Measurements from ENCODE around the gene UNC5A. TPM values are rescaled to one million over a fixed set of nuclear protein-coding genes. Genes with fewer than 3 reads are reported as not detected.

UNC5A gene
- total RNA-seq, result not detected

DNA sequence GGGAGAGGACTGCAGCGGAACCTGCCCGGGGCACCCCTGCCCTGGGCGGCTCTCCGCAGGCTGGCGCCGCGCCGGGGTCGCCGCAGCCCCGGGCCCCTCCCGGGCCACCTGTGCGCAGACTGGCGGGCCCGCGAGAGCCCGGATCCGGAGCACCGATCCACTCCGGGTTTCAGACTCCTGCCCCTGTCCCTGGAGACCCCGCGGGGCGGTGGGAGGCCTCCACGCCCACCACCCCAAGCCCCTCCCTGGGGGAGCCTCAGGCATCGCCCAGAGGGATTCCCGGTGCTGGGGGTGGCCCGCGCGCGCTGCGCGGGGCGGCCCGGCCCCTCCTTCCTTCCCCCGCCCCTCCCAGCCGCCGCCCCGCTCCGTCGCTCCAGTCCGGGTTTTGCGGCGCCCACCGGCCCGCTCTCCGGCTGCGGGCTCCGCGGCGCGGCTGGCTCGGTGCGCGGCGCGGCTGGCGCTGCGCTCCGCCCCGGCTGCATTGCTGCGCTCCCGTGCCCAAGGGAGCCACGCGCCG, at the start of gene UNC5A:
Gene UNC5A (plus strand): TSS at position 479 of the 517 bp plus-strand sequence. CDS start 192 bp downstream, outside the sequence.
- peak; percentile 46 for DNase-seq
- ChIA-PET CTCF (no interaction called here), POLR2A (no interaction called here)
- Mint-ChIP-seq H3K36me3 (ENCODE audit: low read depth) (no peaks in the 10 kb centered on the region), H3K27me3 (peaks cover 60% of the 10 kb centered on the region), H3K9me3 (no peaks in the 10 kb centered on the region), H3K4me1 (peaks cover 7% of the 10 kb centered on the region), H3K27ac (no peak within 1 kb of the TSS), H3K4me3 (peak within 1 kb of the TSS; percentile 38)

DNA sequence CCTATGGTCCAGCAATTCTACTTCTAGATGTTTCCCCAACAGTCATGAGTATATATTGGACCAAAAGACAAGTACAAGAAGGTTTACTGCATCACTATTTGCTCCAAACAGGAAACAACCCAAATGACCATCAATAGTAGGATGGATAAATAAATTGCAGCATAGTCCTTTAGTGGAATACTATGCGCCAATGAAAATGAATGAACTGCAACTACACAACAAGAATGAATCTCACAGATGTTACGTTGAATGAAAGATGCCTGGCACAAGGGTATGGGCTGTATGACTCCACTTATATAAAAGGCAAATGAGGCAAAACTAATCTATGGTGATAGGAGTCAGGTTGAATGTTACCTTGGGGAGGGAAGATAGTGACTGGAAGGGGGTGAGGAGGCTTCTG, 48.6 kb upstream of the UNC5A start:
- H3K4me3 Mint-ChIP-seq, result no peak overlapping the region
- no peaks in the 10 kb centered on the region for H3K36me3 Mint-ChIP-seq (ENCODE audit: low read depth)
- POLR2A ChIA-PET, result no interaction called here
- no peak overlapping the region for H3K27ac Mint-ChIP-seq
- no peak for DNase-seq
- CTCF ChIA-PET, result no interaction called here
- H3K27me3 Mint-ChIP-seq, result peaks cover 28% of the 10 kb centered on the region
- no peaks in the 10 kb centered on the region for H3K9me3 Mint-ChIP-seq
- no peaks in the 10 kb centered on the region for H3K4me1 Mint-ChIP-seq

DNA sequence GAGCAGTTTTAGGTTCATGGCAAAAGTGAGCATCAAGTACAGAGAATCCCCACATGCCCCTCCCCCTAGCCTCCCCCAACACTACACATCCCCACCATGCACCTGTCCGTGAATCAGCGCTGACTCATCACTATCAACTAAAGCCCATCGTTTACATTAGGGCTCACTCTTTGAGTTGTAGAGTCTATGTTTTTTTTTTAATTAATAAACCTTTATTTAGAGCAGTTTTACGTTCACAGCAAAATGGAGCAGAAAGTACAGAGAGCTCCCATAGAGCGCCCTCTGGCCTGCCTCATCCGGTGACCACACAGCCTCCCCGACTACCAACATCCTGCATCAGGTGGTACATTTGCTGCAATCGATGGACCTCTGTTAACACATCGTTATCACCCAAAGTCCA, 47.9 kb upstream of the UNC5A start:
- Mint-ChIP-seq H3K36me3 (ENCODE audit: low read depth) (no peaks in the 10 kb centered on the region), H3K4me3 (no peak overlapping the region), H3K27me3 (peaks cover 30% of the 10 kb centered on the region), H3K27ac (no peak overlapping the region), H3K9me3 (no peaks in the 10 kb centered on the region), H3K4me1 (no peaks in the 10 kb centered on the region)
- ChIA-PET CTCF (no interaction called here), POLR2A (no interaction called here)
- DNase-seq, result no peak

DNA sequence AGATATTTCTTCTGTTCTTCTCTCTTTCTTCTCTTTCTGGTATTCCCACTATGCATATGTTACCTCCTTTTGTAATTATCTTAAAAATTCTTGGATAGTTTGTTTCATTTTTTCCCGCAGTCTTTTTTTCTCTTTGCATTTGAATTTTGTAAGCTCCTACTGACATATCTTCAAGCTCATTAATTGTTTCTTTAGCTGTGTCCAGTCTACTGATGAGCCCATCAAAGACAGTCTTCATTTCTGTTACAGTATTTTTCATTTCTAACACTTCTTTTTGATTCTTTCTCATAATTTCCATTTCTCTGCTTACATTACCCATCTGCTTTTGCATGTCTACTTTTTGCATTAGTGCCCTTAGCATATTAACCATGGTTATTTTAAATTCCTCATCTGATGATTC, 44.7 kb upstream of the UNC5A start:
- peaks cover 27% of the 10 kb centered on the region for H3K27me3 Mint-ChIP-seq
- H3K36me3 Mint-ChIP-seq (ENCODE audit: low read depth), result no peaks in the 10 kb centered on the region

DNA sequence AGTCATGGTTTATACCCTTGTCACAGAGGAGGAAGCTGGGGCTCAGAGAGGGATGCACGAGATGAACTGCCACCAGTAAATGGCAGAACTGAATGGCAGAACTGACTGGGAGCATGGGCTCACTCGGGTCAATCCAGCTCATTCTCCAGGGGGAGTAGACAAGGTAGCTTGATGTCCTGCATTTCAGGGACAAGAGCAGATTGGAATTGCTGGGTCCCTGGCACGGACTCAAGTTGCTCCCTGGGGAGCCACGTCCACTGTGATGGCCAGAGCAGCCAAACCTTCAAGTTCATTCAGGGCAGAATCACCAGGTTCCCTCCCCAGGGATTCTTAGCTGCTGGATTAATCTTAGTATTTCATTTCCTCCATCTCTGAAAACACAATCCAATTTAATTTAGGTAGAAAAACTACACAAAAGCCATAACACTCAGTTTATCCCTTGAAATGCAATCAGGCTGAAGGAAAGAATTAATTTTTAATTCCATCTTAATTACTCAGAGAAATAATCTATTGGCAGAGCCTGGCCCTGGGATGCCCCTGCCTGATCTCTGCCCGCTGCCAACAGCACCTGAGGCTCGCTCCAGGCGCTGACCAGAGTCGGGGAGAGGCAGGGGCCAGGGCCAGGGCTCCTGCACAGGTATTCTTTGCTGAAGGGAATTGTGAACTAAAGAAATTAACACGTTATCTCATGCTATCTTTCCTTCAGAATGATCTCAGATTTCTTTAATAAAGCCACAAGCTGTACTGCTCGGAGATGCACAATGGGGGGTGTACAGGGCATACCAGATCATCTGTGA, 42.0 kb upstream of the UNC5A start:
- Mint-ChIP-seq H3K27me3 (peaks cover 25% of the 10 kb centered on the region), H3K4me1 (no peaks in the 10 kb centered on the region), H3K9me3 (no peaks in the 10 kb centered on the region), H3K27ac (no peak overlapping the region), H3K36me3 (ENCODE audit: low read depth) (no peaks in the 10 kb centered on the region), H3K4me3 (no peak overlapping the region)
- ChIA-PET POLR2A (no interaction called here), CTCF (no interaction called here)
- DNase-seq, result no peak

More for the DNA sequence above, 44.7 kb upstream of the UNC5A start:
- Mint-ChIP-seq H3K9me3 (no peaks in the 10 kb centered on the region), H3K4me3 (no peak overlapping the region), H3K27ac (no peak overlapping the region), H3K4me1 (no peaks in the 10 kb centered on the region)
- POLR2A ChIA-PET, result no interaction called here
- CTCF ChIA-PET, result no interaction called here
- no peak for DNase-seq

DNA sequence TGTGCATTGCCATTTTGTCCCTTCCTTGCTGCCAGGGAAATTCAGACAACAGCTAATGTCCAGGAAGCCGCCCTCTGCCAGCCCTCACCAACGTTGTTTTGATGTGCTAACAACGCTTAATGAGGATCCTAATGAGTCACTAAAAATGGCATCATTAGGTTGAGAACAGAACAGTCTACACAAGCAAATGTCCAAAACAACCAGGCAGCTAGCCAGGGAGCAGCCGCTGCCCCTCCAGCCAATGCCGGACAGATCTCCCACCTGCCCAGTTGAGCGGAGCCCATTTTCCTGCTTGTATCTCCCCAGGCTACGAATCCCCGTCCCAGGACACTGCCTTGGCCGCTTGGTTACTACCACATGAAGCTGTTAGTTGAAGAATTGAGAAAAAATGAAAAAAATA, 40.4 kb upstream of the UNC5A start:
- Mint-ChIP-seq H3K27ac (no peak overlapping the region), H3K36me3 (ENCODE audit: low read depth) (no peaks in the 10 kb centered on the region), H3K9me3 (no peaks in the 10 kb centered on the region), H3K27me3 (peaks cover 17% of the 10 kb centered on the region), H3K4me3 (no peak overlapping the region), H3K4me1 (peaks cover 2% of the 10 kb centered on the region)
- POLR2A ChIA-PET, result no interaction called here
- no peak for DNase-seq
- CTCF ChIA-PET, result no interaction called here

DNA sequence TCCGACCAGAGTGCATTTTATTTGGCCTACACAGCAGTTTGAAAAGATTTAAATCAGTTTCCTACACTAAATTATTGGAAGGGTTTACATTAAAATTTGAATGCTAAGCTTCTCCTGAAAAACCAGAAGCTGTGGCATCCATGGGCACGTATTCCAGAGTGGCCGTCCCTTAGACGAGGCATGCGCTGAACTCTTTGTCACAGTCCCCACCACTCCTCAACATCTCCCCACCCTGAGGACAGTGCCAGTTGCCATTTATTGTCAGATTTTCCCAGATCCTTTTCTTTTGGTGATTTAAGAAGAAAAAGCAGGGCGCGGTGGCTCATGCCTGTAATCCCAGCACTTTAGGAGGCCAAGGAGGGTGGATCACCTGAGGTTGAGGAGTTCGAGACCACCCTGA, 39.9 kb upstream of the UNC5A start:
- ChIA-PET POLR2A (no interaction called here), CTCF (no interaction called here)
- Mint-ChIP-seq H3K27me3 (peaks cover 22% of the 10 kb centered on the region), H3K27ac (no peak overlapping the region), H3K9me3 (no peaks in the 10 kb centered on the region), H3K4me3 (no peak overlapping the region), H3K36me3 (ENCODE audit: low read depth) (no peaks in the 10 kb centered on the region), H3K4me1 (peaks cover 4% of the 10 kb centered on the region)
- DNase-seq, result no peak

DNA sequence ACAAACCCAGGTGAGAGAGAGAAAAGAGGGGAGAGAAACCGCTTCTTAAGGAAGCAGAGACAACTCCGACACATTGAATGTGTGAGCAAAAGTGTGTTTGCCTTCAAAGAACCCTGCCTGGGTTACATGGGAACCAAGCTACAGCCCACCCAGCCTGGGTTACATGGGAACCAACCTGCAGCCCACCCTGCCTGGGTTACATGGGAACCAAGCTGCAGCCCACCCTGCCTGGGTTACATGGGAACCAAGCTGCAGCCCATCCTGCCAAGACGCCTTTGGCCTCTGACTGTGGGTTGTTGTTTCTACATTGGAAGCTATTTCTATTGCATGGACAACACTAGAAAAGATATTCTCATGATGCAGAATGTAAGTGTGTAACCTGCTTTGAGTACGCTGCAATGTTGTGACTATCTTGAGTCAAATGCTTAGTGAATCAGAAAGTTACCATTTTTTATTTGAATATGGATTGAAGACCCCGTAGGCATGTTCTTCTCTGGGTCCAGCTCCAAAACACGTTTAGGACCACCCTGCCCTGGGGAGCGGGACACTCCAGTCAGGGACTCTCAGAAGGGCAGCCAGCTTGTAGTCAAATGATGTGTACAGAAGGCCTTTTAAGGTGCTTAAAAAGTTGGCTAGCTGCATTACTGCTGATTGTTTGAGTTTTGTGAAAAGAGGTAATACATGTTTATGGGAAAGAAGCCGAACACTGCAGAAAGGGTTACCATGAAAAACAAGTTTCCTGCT, 39.1 kb upstream of the UNC5A start:
- Mint-ChIP-seq H3K27ac (no peak overlapping the region), H3K9me3 (no peaks in the 10 kb centered on the region), H3K36me3 (ENCODE audit: low read depth) (no peaks in the 10 kb centered on the region), H3K4me3 (no peak overlapping the region), H3K4me1 (peaks cover 4% of the 10 kb centered on the region), H3K27me3 (peaks cover 16% of the 10 kb centered on the region)
- CTCF ChIA-PET, result interaction anchor here (0.6 to 1.2 kb wide), 2 partner anchors 338 to 594 kb away, joined by 3 read pairs; no protein-coding TSS in a partner anchor
- no peak for DNase-seq
- POLR2A ChIA-PET, result no interaction called here

DNA sequence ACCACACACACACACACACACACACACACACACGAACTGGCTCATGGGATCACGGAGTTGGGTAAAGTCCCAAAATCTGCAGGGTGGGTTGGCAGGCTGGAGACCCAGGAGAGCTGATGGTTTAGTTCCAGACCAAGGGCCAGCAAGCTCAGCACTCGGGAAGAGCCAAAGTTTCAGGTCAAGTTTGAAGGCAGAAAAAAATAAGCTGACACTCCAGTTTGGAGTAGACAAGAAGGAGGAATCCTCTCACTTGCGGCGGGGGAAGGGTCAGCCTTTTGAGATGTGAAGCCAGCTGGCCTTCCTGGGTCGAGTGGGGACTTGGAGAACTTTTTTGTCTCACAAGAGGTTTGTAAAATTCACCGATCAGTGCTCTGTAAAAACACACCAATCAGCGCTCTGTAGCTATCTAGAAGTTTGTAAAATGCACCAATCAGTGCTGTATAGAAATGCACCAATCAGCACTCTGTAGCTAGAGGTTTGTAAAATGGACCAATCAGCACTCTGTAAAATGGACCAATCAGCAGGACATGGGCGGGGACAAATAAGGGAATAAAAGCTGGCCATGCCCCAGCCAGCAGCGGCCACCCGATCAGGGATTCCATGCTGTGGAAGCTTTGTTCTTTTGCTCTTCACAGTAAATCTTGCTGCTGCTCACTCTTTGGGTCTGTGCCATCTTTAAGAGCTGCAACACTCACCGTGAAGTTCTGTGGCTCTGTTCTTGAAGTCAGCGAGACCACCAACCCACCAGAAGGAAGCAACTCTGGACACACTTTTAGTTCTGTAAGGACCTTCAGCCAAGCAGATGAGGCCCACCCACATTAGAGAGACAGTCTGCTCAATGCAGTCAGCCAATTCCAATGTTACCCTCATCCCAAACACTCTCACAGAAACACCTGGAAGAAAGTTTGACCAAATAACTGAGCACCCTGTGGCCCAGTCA, 37.8 kb upstream of the UNC5A start:
- CTCF ChIA-PET, result interaction anchor here (0.6 to 1.2 kb wide), 4 partner anchors 13 to 803 kb away, joined by 3 to 4 read pairs (median 4); no protein-coding TSS in a partner anchor
- H3K9me3 Mint-ChIP-seq, result no peaks in the 10 kb centered on the region

DNA sequence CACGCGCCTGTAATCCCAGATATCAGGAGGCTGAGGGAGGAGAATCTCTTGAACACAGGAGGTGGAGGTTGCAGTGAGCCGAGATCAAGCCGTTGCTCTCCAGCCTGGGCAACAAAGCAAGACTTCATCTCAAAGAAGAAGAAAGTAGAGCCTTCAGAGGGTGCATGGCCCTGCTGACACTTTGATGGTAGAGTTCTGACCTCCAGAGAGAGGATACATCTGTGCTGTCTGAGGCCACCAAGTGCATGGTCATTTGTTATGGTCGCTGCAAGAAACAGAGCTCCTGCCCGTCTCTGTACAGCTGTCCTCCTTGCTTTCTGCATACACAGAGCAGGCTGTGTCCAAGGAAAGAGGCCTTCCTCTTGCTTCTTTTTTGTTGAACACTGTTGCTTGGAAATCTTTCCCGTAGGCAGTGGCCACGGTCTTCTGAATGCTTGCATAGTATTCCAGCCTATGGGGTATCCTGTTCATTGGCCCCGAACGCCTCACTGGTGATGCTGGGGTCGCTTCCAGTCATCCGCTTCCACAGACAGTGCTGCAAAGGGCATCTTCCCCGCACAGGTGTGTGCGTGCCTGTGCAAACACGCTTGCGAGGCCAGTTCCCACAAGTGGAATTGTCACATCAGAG, 36.8 kb upstream of the UNC5A start:
- DNase-seq, result no peak
- Mint-ChIP-seq H3K4me3 (no peak overlapping the region), H3K9me3 (no peaks in the 10 kb centered on the region), H3K27me3 (peaks cover 7% of the 10 kb centered on the region), H3K27ac (no peak overlapping the region), H3K4me1 (peaks cover 4% of the 10 kb centered on the region), H3K36me3 (ENCODE audit: low read depth) (no peaks in the 10 kb centered on the region)
- ChIA-PET CTCF (no interaction called here), POLR2A (no interaction called here)

More for the DNA sequence above, 37.8 kb upstream of the UNC5A start:
- DNase-seq, result no peak
- no peak overlapping the region for H3K27ac Mint-ChIP-seq
- H3K4me3 Mint-ChIP-seq, result no peak overlapping the region
- H3K36me3 Mint-ChIP-seq (ENCODE audit: low read depth), result no peaks in the 10 kb centered on the region
- POLR2A ChIA-PET, result no interaction called here
- H3K27me3 Mint-ChIP-seq, result peaks cover 10% of the 10 kb centered on the region
- peaks cover 4% of the 10 kb centered on the region for H3K4me1 Mint-ChIP-seq

DNA sequence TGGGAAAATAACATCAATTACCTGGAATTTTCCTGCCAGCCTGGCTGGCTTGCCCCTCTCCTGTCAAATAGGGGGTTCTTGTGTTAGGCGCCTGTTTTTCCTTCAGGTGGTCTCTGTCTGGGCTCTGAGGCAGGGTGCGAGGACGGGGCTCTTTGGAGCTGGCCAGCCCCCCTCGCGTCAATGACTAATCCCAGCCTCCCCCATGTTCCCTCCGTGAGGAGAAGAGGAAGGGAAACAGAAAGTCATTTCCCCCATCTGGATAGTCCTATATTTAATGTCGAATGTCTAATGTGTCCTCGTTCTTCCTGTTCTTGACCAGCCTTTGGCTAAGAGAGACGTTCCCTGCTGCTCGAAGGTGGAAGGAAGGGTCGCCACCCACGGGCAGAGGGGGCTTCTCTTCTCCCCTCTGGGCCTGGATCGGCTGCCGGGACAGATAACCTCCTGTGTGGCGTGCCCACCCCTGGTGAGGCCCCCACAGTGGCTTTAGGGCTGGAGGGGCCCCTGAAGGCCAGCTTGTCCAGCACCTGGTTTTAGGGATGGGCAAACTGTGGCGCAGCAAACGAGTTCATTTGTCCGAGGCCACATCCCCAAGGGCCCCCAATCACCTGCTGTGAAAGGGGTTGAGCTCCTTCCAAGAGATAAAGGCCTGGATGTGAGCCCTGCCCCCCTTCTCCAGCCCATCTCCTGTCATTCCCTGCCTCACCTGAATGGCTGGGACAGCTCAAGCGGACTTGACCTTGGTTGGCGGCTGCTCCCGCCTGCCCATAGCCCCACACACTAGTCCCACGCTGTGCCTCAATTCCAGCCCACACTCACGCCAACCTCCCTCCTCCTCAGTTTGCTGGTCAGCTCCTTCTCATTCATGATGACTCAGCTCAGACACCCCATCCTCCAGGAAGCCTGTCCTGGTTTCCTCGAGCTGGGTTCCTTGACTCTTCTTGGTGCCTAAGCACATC, 35.9 kb upstream of the UNC5A start:
- ChIA-PET POLR2A (no interaction called here), CTCF (no interaction called here)
- no peak for DNase-seq
- Mint-ChIP-seq H3K4me1 (peaks cover 4% of the 10 kb centered on the region), H3K27ac (no peak overlapping the region), H3K9me3 (no peaks in the 10 kb centered on the region), H3K4me3 (no peak overlapping the region), H3K36me3 (ENCODE audit: low read depth) (no peaks in the 10 kb centered on the region), H3K27me3 (peaks cover 7% of the 10 kb centered on the region)

DNA sequence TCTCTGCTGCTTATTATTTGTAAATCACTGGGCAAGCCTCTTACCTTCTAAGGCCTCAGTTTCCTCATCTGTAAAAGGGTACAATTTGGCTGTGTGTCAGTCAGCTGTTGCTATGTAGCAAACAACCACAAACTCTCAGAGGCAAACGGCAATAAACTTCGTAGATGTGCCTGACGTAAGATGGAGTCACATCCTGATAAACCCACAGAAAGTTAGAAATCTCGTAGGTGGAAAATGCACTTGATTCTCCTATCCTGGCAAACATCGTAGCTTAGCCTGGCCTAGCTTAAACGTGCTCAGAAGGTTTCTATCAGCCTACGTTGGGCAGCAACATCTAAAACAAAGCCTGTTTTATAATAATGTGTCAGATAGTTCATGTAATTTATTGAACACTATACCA, 35.0 kb upstream of the UNC5A start:
- DNase-seq, result no peak
- no peak overlapping the region for H3K27ac Mint-ChIP-seq
- no peak overlapping the region for H3K4me3 Mint-ChIP-seq
- no peaks in the 10 kb centered on the region for H3K9me3 Mint-ChIP-seq
- no peaks in the 10 kb centered on the region for H3K36me3 Mint-ChIP-seq (ENCODE audit: low read depth)
- POLR2A ChIA-PET, result no interaction called here
- H3K4me1 Mint-ChIP-seq, result peaks cover 4% of the 10 kb centered on the region
- H3K27me3 Mint-ChIP-seq, result peaks cover 7% of the 10 kb centered on the region
- CTCF ChIA-PET, result no interaction called here
